SK-N-SH treated with all-trans-retinoic acid at 6 μM for 48 hours (cell line): Measurements from ENCODE around the gene PLA2G2F.

Source experiments
- CSDC2 ChIP-seq: fragments of 250-450 bp; sonication (Bioruptor Pico); IDR thresholded peaks from 2 replicates; pipeline ENCODE4 v1.5.0; 2020; ENCODE audit warnings: mild to moderate bottlenecking, moderate library complexity
- GLIS3 ChIP-seq: fragments of 250-450 bp; sonication (Bioruptor Pico); IDR thresholded peaks from 2 replicates; pipeline ENCODE4 v1.5.0; 2020; ENCODE audit warnings: mild to moderate bottlenecking, moderate library complexity
- ISL1 ChIP-seq: fragments of 250-450 bp; sonication (Bioruptor Pico); IDR thresholded peaks from 2 replicates; pipeline ENCODE4 v2.1.2; 2022; ENCODE audit warnings: mild to moderate bottlenecking, moderate library complexity
- PATZ1 ChIP-seq: fragments of 250-450 bp; sonication (Bioruptor Pico); IDR thresholded peaks from 2 replicates; pipeline ENCODE4 v1.8.0; 2020; ENCODE audit warnings: mild to moderate bottlenecking, moderate library complexity, borderline replicate concordance
- POU6F1 ChIP-seq: fragments of 250-450 bp; sonication (Bioruptor Pico); IDR thresholded peaks from 2 replicates; pipeline ENCODE4 v1.8.0; 2021; ENCODE audit warnings: low read depth, mild to moderate bottlenecking, moderate library complexity, borderline replicate concordance
- PPARA ChIP-seq: fragments of 250-450 bp; sonication (Bioruptor Pico); IDR thresholded peaks from 2 replicates; pipeline ENCODE4 v1.5.0; 2020; ENCODE audit warnings: mild to moderate bottlenecking, borderline replicate concordance
- RARB ChIP-seq: fragments of 250-450 bp; sonication (Bioruptor Pico); IDR thresholded peaks from 2 replicates; pipeline ENCODE4 v1.8.0; 2021; ENCODE audit warnings: mild to moderate bottlenecking, moderate library complexity
- TCF4 ChIP-seq: fragments of 250-450 bp; sonication (Bioruptor Pico); IDR thresholded peaks from 2 replicates; pipeline ENCODE4 v1.8.0; 2021; ENCODE audit warnings: mild to moderate bottlenecking, moderate library complexity, borderline replicate concordance
- TSHZ2 ChIP-seq: fragments of 250-450 bp; sonication (Bioruptor Pico); IDR thresholded peaks from 2 replicates; pipeline ENCODE4 v1.5.0; 2020; ENCODE audit warnings: mild to moderate bottlenecking, moderate library complexity
- ZC3H10 ChIP-seq: fragments of 250-450 bp; sonication (Bioruptor Pico); IDR thresholded peaks from 2 replicates; pipeline ENCODE4 v1.5.1; 2021; ENCODE audit warnings: mild to moderate bottlenecking, moderate library complexity
- ZFP30 ChIP-seq: fragments of 450-650 bp; formaldehyde crosslinking; IDR thresholded peaks from 2 replicates; pipeline ENCODE4 v1.5.0; 2022; ENCODE audit warnings: mild to moderate bottlenecking, moderate library complexity
- ZNF565 ChIP-seq: fragments of 450-650 bp; formaldehyde crosslinking; conservative IDR thresholded peaks from 2 replicates; pipeline ENCODE4 v1.5.0; 2020; ENCODE audit warnings: low read depth, mild to moderate bottlenecking, moderate library complexity
- ZNF70 ChIP-seq: fragments of 450-650 bp; formaldehyde crosslinking; IDR thresholded peaks from 2 replicates; pipeline ENCODE4 v1.5.0; 2020; ENCODE audit warnings: mild to moderate bottlenecking, moderate library complexity
- ZNF8 ChIP-seq: fragments of 450-650 bp; formaldehyde crosslinking; IDR thresholded peaks from 2 replicates; pipeline ENCODE4 v1.5.0; 2020; ENCODE audit warnings: mild to moderate bottlenecking, moderate library complexity

- TF ChIP-seq CSDC2 = no peak
- TF ChIP-seq ZNF70 (CRISPR knock-in tag) = no peak
- no peak for TF ChIP-seq PPARA (CRISPR knock-in tag)
- no peak for TF ChIP-seq ZFP30 (CRISPR knock-in tag)
- TF ChIP-seq ZNF8 = no peak
- TF ChIP-seq POU6F1 (CRISPR knock-in tag) = no peak
- TF ChIP-seq ISL1 = no peak
- no peak for TF ChIP-seq PATZ1 (CRISPR knock-in tag)
- no peak for TF ChIP-seq RARB (CRISPR knock-in tag)
- no peak for TF ChIP-seq ZNF565 (CRISPR knock-in tag)
- TF ChIP-seq GLIS3 = no peak
- TF ChIP-seq ZC3H10 = no peak
- no peak for TF ChIP-seq TSHZ2
- no peak for TF ChIP-seq TCF4 (CRISPR knock-in tag)
Measured at GRCh38 chr1:20108366-20109123, 30.6 kb upstream of the PLA2G2F start.
